ENCODE data around the gene ZNF98.

ZNF98 gene

DNA sequence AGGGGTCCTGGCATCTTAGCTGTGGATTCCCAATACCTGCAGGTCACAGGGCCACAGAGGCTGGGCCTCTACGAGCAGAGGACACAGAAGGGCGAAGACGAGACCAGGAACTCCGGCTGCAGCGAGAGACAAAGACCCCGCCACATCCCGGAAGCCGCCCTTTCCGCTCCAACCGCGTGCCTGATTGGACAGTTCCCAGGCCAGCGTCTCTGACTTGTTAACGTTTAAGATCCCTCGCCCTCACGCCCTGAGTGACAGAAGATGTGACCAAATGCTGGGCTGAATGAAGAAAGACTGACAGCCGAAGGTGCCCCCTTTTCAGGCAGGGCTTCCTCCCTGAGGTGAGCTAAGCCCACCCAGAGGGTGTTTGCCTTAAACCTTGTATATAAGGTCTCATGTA is at the start of gene ZNF98:
ZNF98 (minus strand) TSS at position 136 of the 400 bp plus-strand sequence; CDS start at position 14, 122 bp downstream.
- no peak for FAIRE-seq

DNA sequence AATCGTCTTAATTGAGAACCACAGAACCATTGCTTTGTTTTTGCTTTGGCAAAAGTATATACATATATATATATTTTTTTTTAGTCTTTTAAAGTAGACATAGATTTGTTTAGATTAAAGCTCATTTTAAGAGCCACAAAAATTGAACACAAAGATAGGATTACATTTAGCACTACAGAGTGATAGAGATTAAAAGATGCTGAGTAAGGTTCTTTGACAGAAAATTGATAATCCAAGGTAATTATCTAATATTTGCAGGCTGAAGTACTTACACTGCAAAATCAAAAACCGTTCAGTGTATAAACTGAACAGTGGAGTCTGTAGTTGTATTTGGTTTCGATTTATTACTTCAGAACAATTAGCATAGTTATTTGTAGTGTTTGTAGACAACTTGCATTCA is 24.5 kb upstream of the ZNF98 start:
- FAIRE-seq, result no peak

DNA sequence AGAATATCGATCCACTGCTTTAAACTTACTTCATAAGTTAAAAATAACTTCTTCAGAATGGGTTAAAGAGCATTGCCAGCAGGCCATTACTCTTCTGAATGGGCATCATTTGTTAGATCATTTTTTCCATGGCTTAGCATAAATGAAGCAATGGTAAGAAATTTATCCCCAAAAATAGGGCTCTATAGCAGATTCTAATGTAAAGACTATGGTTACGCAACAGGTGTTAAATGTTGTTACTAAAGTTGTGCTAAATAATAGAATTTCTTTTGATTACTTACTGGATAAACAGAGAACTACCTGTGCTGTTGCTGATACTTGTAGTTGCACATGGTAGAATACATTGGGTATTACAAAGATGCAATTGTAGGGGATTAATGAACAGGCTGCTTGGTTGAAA is 15.9 kb upstream of the ZNF98 start:
- no peak for FAIRE-seq

DNA sequence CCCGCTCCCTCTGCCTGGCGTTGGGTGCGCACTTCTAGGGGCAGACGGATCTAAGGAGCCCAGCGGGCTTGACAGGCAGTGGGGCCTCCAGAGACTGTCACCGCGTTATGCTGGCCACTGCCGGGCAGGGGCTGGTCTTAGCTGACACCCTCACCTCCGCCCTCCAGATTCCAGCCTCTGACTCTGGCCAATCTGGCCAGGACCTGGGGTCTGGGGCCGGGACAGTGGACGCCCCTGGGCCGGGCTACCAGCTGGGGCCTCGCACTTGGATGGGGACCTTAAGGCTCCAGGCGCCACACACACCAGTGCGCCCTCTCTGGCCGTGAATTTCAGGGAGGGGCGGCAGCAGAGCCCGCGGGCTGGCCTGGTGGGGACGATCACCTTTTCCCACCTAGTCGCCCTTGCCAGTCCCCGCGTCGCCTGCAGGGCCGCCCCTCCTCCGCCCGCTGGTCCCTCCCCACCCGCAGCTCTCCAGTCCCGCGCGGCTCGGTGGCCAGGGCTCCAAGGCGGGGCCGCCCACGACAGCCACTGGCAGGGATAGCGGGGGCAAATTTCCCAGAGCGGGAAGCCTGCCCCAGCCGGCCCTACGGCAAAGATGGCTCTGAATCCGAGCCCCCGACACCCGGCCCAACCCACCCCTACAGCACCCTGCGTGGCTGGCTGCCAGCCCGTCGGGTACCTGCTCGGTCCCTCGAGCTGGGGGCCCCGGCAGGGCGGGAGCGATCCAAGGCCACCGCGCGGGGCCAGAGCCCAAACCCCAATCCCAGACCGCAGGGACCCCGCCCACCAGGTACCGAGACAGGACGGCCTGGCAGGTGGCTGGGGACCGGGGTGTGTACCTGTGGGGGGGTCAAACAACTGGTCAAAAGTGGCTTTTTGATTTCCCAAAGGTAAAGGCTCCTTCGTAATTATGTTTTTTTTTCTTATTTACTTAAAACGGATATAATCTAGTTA is 6.1 kb upstream of the ZNF98 start:
- FAIRE-seq, result no peak

DNA sequence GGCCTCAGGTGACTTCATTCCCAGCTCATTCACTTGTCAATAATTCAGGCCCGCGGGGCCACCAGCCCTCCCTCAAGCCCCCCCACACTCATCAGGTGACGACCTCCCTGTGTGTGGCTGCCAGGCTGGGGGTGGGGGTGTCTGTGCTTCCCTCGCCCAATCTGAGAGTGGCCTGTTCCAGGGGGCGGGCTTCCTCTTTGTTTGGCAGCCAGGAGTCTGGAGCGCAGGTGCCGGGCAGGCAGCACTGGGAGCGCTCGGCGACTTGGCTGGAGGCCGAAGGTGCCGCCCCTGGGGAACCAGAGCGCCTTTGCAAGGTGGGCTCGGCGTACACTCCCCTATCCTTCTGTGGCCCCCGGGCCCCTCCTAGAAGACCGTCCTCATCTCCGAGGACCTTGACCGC is 5.4 kb upstream of the ZNF98 start:
- no peak for FAIRE-seq

DNA sequence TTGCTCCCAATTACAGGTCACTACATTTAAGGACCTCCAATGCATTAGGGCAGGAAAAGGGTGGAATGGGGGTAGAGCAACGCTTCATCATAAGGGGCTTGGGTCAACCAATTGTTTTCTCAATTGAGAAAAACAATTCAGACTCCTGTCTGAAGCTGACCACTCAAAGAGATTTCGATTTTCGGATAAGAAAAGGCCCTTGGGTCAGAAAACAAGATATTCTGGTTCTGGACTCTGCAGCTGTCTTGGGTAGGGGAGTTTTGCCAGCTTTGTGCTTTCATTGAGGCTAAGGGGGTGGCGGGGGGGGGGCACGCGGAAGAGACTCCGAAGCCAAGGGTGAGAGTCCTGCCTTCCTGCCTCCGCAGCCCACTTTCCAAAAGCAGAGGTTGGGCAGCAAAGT is 4.8 kb upstream of the ZNF98 start:
- no peak for FAIRE-seq

DNA sequence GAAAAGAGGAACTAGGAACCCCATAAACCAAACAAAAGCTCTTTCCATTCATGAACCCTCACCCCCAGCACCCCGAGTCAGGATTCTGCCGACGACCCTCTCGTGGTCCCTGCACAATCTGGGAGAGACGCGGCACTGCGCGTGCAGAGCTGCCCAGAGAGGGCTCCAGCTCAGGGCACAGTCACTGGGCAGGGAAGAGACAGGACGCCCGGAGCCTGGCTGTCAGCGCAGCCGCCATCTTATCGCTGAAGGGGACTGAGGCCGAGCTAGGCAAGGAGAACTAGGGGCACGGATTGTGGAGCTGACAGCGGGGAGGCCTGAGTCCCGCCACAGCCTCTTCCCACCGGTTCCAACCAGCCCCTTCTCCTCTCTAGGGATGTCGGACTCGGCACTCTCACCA is 349 bp downstream of the ZNF98 start:
- no peak for FAIRE-seq

DNA sequence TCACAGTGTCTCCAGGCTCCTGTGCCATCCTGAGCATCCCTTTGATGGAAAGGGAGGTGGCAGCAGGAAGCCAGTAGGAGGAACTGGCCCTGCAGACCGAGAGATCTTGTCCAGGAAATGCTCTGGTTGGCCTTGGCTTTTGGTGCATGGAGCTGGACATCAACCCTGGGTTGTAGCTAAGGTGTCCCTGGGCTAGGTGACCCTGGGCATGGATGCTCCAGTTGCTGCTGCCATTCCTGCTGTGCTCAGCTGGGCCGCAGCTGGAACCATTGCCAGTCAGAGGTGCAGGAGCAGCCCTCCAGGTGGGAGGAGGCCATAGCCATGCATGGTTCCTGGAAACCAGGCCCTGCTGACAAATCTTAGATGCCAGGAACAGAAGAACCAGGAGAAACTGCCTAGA is 67.5 kb downstream of the ZNF98 start:
- FAIRE-seq, result no peak
